Upper lobe of left lung (tissue), 4 donors: ENCODE results near the gene MIF4GD.

Source experiments
- CTCF ChIP-seq, 6 experiments: fragments of 450-650 bp in 4 of 6; fragments of 200-600 bp in 2 of 6; sonication (generic) in 2 of 6; IDR thresholded peaks; one replicate each; pipeline ENCODE4 v1.5.1; 2016 to 2019; ENCODE audit warnings: antibody characterized with exemption in 6 of 6
- EP300 ChIP-seq, 4 donors: sonication (generic); formaldehyde crosslinking; IDR thresholded peaks; one replicate each; pipeline ENCODE4 v1.5.1; 2017; ENCODE audit warnings: antibody characterized with exemption in 4 of 4, control low read depth in 2 of 4
- POLR2A ChIP-seq, 4 donors: fragments of 450-650 bp; IDR thresholded peaks; one replicate each; pipeline ENCODE4 v1.5.1; 2016 to 2017; ENCODE audit warnings: antibody characterized with exemption in 4 of 4, mild to moderate bottlenecking in 2 of 4

- no peak for TF ChIP-seq CTCF (IDR thresholded peaks at IDR 0.05)
- TF ChIP-seq POLR2A (IDR thresholded peaks at IDR 0.05): no peak
- TF ChIP-seq EP300 (IDR thresholded peaks at IDR 0.05): no peak
Measured at GRCh38 chr17:75318211-75318610, 47.2 kb upstream of the MIF4GD start.
